ENCODE results near the gene ZBTB38. TPM values are rescaled to one million over a fixed set of nuclear protein-coding genes. Genes with fewer than 3 reads are reported as not detected.
A peak's percentile ranks its signal among the peaks of the same experiment; 100 is the strongest.

ZBTB38 gene
- total RNA-seq, 2 experiments from 2014 or later = 21.8 to 22.0 TPM

DNA sequence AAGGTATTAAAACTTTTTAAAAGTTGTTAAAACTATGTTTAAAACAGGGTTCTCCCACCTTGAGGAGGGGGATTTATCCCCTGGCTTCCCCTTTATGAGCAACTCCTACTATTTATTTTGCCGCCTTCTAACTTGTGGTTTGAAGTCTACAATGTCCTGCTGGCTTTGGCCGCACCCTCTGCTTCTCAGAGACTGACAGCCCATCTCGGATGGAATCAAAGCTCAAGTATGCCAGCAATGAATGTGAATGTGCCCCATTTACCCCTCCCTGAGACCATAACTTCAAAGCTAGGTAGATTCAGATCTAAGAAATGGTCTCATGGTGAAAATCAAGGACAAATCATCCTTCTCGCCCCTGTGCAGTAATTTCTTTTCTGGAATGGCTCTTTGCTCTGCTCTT is 10.3 kb downstream of the ZBTB38 start:
- no peak for ATAC-seq (ENCODE audit: poor library complexity)
- Histone ChIP-seq H3K4me3 (ENCODE audit: low read length) (no peak overlapping the region), H3K36me3 (ENCODE audit: insufficient read depth, low read length) (no peaks in the 10 kb centered on the region), H3K27ac (ENCODE audit: low read depth in 1 of 2, low read length in 2 of 2) (peak overlapping the region in 1 of 2 donors; percentile 67), H3K4me1 (ENCODE audit: insufficient read depth, low read length) (peaks cover 41% of the 10 kb centered on the region), H3K27me3 (ENCODE audit: control insufficient read depth in 1 of 2, insufficient read depth in 2 of 2, low read length in 2 of 2) (no peaks in the 10 kb centered on the region), H3K9me3 (ENCODE audit: control insufficient read depth in 1 of 2, insufficient read depth in 1 of 2, low read length in 2 of 2) (no peaks in the 10 kb centered on the region)
- ChIA-PET POLR2A (interaction anchor here (1.1 to 1.8 kb wide), 4 partner anchors 8 to 34 kb away, joined by 3 to 5 read pairs (median 4); no protein-coding TSS in a partner anchor), CTCF (interaction anchor here (1.1 to 1.3 kb wide), 2 partner anchors 8 to 73 kb away, joined by 4 to 7 read pairs; no protein-coding TSS in a partner anchor)
- Mint-ChIP-seq H3K4me3 (no peak overlapping the region), H3K36me3 (ENCODE audit: low read depth) (no peaks in the 10 kb centered on the region), H3K4me1 (ENCODE audit: low read depth) (peaks cover 25% of the 10 kb centered on the region), H3K27me3 (no peaks in the 10 kb centered on the region), H3K27ac (peak overlapping the region; percentile 81), H3K9me3 (no peaks in the 10 kb centered on the region)
- TF ChIP-seq, protein P1, sequence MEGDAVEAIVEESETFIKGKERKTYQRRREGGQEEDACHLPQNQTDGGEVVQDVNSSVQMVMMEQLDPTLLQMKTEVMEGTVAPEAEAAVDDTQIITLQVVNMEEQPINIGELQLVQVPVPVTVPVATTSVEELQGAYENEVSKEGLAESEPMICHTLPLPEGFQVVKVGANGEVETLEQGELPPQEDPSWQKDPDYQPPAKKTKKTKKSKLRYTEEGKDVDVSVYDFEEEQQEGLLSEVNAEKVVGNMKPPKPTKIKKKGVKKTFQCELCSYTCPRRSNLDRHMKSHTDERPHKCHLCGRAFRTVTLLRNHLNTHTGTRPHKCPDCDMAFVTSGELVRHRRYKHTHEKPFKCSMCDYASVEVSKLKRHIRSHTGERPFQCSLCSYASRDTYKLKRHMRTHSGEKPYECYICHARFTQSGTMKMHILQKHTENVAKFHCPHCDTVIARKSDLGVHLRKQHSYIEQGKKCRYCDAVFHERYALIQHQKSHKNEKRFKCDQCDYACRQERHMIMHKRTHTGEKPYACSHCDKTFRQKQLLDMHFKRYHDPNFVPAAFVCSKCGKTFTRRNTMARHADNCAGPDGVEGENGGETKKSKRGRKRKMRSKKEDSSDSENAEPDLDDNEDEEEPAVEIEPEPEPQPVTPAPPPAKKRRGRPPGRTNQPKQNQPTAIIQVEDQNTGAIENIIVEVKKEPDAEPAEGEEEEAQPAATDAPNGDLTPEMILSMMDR (IDR thresholded peaks at IDR 0.05) = no peak
- intact Hi-C loops (cut with DNase I, micrococcal nuclease) = no loop called here
- no peak for DNase-seq

DNA sequence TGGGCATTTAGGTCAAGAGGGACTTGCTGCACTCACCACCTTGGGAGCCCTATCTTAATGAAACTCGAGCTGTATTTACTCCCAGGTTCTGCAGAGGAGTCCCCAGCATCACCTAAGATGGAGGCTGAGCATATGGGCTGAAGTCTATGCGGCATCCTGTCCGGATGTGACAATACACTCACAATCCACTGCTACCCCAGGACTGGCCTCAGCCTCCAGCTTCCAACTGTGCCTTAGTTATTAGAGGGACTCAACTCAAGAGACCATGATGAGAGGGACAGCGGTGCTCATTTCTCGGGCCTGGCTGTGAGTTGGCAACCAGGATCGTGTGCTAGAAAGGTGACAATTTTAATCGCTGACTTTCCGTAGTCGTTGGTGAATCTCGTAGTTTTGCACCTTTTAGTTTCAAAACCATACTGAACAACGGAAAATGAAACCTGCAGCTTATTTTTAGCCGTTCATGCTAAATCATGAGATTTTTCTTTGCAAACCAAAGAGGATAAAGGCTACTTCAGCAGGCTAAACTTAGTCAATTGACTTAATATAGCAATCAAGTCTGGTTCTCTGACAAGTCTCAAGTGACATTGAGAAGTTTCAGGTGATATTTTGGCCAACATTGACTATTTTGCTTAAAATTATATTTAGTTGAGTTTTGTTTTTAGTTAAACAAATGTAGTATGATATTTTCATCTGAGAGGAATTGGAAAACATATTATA is 11.1 kb downstream of the ZBTB38 start:
- Histone ChIP-seq H3K27me3 (ENCODE audit: control insufficient read depth in 1 of 2, insufficient read depth in 2 of 2, low read length in 2 of 2) (no peaks in the 10 kb centered on the region), H3K4me1 (ENCODE audit: insufficient read depth, low read length) (peaks cover 41% of the 10 kb centered on the region), H3K36me3 (ENCODE audit: insufficient read depth, low read length) (no peaks in the 10 kb centered on the region), H3K9me3 (ENCODE audit: control insufficient read depth in 1 of 2, insufficient read depth in 1 of 2, low read length in 2 of 2) (no peaks in the 10 kb centered on the region), H3K4me3 (ENCODE audit: low read length) (peak overlapping the region; percentile 17), H3K27ac (ENCODE audit: low read depth in 1 of 2, low read length in 2 of 2) (peak overlapping the region in 1 of 2 donors; percentile 67)
- peak overlapping the region; percentile 37 for H3K4me3 Mint-ChIP-seq
- ATAC-seq (ENCODE audit: poor library complexity) (peak; percentile 85), DNase-seq (peak in 6 of 14 experiments; percentile 9 to 69 (median 49))
- no peaks in the 10 kb centered on the region for H3K9me3 Mint-ChIP-seq
- TF ChIP-seq, protein P1 (IDR thresholded peaks at IDR 0.05) = no peak
- POLR2A ChIA-PET = interaction anchor here (0.6 to 1.8 kb wide), 5 partner anchors 9 to 38 kb away, joined by 3 to 5 read pairs (median 3); no protein-coding TSS in a partner anchor
- H3K27ac Mint-ChIP-seq = peak overlapping the region; percentile 81
- intact Hi-C loops (cut with DNase I, micrococcal nuclease) = no loop called here
- H3K27me3 Mint-ChIP-seq = no peaks in the 10 kb centered on the region
- no peaks in the 10 kb centered on the region for H3K36me3 Mint-ChIP-seq (ENCODE audit: low read depth)
- CTCF ChIA-PET = interaction anchor here (1.1 to 1.3 kb wide), 2 partner anchors 9 to 73 kb away, joined by 4 to 7 read pairs; no protein-coding TSS in a partner anchor
- peaks cover 25% of the 10 kb centered on the region for H3K4me1 Mint-ChIP-seq (ENCODE audit: low read depth)

DNA sequence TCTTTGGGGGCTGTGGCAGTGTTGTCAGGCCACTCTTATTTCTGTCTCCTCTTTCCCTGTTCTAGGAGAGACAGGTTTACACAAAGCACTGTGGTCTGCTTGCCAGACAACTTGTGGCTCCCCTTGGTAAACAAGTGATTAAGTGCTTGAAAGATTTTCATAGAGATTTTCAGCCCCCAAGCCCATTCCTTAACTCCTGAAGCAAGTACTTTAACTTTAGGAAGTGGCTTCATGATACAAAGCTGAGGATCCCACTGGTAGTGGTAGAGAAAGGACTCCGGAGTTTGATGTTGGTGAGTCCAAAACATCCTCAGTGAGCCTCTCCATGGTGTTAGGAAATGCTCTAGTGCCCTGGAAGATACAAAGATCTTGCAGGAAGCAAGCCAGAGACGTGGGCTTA is 12.0 kb downstream of the ZBTB38 start:
- Mint-ChIP-seq H3K4me1 (ENCODE audit: low read depth) (peaks cover 24% of the 10 kb centered on the region), H3K27me3 (no peaks in the 10 kb centered on the region), H3K27ac (peak overlapping the region; percentile 81), H3K4me3 (no peak overlapping the region), H3K36me3 (ENCODE audit: low read depth) (no peaks in the 10 kb centered on the region), H3K9me3 (no peaks in the 10 kb centered on the region)
- DNase-seq (no peak), ATAC-seq (ENCODE audit: poor library complexity) (no peak)
- no peaks in the 10 kb centered on the region for H3K27me3 ChIP-seq (ENCODE audit: control insufficient read depth in 1 of 2, insufficient read depth in 2 of 2, low read length in 2 of 2)
- no peaks in the 10 kb centered on the region for H3K9me3 ChIP-seq (ENCODE audit: control insufficient read depth in 1 of 2, insufficient read depth in 1 of 2, low read length in 2 of 2)
- H3K4me1 ChIP-seq (ENCODE audit: insufficient read depth, low read length) = peaks cover 39% of the 10 kb centered on the region
- POLR2A ChIA-PET = interaction anchor here (1.8 kb wide), 1 partner anchor 10 kb away, joined by 5 read pairs; no protein-coding TSS in a partner anchor
- H3K27ac ChIP-seq (ENCODE audit: low read depth in 1 of 2, low read length in 2 of 2) = no peak overlapping the region
- H3K4me3 ChIP-seq (ENCODE audit: low read length) = no peak overlapping the region
- TF ChIP-seq, protein P1 (IDR thresholded peaks at IDR 0.05) = no peak
- intact Hi-C loops (cut with DNase I, micrococcal nuclease) = no loop called here
- no peaks in the 10 kb centered on the region for H3K36me3 ChIP-seq (ENCODE audit: insufficient read depth, low read length)
- CTCF ChIA-PET = no interaction called here
